Osteoblast (primary cell): ENCODE results near the gene PPP2R3B. TPM values are rescaled to one million over a fixed set of nuclear protein-coding genes. Genes with fewer than 3 reads are reported as not detected.
A peak's percentile ranks its signal among the peaks of the same experiment; 100 is the strongest.

Experiments
- DNase-seq: peaks from one replicate; pipeline ENCODE4 v3.0.0; 2011; ENCODE audit warnings: low spot score, mixed read lengths; ENCODE audit not compliant: insufficient read length; ENCODE audit errors: missing footprints
- H2AFZ ChIP-seq: 2 replicates; pipeline ENCODE4 v1.6.0; 2011; ENCODE audit warnings: mild to moderate bottlenecking, low read length
- H3K27ac ChIP-seq: 2 replicates; pipeline ENCODE4 v1.5.1; 2011; ENCODE audit warnings: mild to moderate bottlenecking, low read depth, low read length, moderate library complexity
- H3K27me3 ChIP-seq: 2 replicates; pipeline ENCODE4 v1.6.0; 2012; ENCODE audit warnings: mild to moderate bottlenecking, control low read depth, inconsistent platforms, low read length, moderate library complexity; ENCODE audit not compliant: insufficient read depth
- H3K36me3 ChIP-seq: 2 replicates; pipeline ENCODE4 v1.5.1; 2011; ENCODE audit warnings: mild to moderate bottlenecking, low read length, control low read depth, moderate library complexity; ENCODE audit not compliant: insufficient read depth
- H3K4me1 ChIP-seq: 2 replicates; pipeline ENCODE4 v1.5.1; 2011; ENCODE audit warnings: mild to moderate bottlenecking, low read length, control low read depth, moderate library complexity; ENCODE audit not compliant: insufficient read depth
- H3K4me2 ChIP-seq: 2 replicates; pipeline ENCODE4 v1.6.0; 2011; ENCODE audit warnings: mild to moderate bottlenecking, low read length; ENCODE audit not compliant: insufficient read depth
- H3K4me3 ChIP-seq: fragments of 200-600 bp; sonication (generic); 3 replicates; pipeline ENCODE4 v1.5.1; 2012; ENCODE audit warnings: mild to moderate bottlenecking, low read length, inconsistent platforms; ENCODE audit not compliant: insufficient read depth
- H3K79me2 ChIP-seq: 2 replicates; pipeline ENCODE4 v1.6.0; 2012; ENCODE audit warnings: mild to moderate bottlenecking, low read length, control low read depth, inconsistent platforms; ENCODE audit not compliant: insufficient read depth
- H3K9me3 ChIP-seq: 2 replicates; pipeline ENCODE4 v1.5.1; 2011; ENCODE audit warnings: low read depth, low read length, control low read depth
- H4K20me1 ChIP-seq: 2 replicates; pipeline ENCODE4 v1.6.0; 2012; ENCODE audit warnings: mild to moderate bottlenecking, low read length, control low read depth; ENCODE audit not compliant: insufficient read depth
- CTCF ChIP-seq: IDR thresholded peaks from 2 replicates; pipeline ENCODE4 v1.5.1; 2011; ENCODE audit warnings: mild to moderate bottlenecking, low read depth, low read length, moderate library complexity; ENCODE audit errors: extremely low read depth
- total RNA-seq: library from RNA; depleted of rRNA; stranded (reverse); fragments of >200 nt; gene quantifications from 2 replicates; pipeline ENCODE4 v1.2.3, GENCODE V29; 2012

The PPP2R3B gene
- total RNA-seq, 1 donor: 13.4 TPM

- H3K27ac ChIP-seq: no peak overlapping the region
- H3K4me3 ChIP-seq: no peak overlapping the region
- H3K4me1 ChIP-seq: peaks cover 3% of the 10 kb centered on the region
- no peaks in the 10 kb centered on the region for H3K27me3 ChIP-seq
- DNase-seq: no peak
- H2AFZ ChIP-seq: no peak overlapping the region
- H3K36me3 ChIP-seq: no peaks in the 10 kb centered on the region
- no peak overlapping the region for H3K4me2 ChIP-seq
- H3K9me3 ChIP-seq: no peaks in the 10 kb centered on the region
- no peak for TF ChIP-seq CTCF
- no peaks in the 10 kb centered on the region for H4K20me1 ChIP-seq
- H3K79me2 ChIP-seq: no peaks in the 10 kb centered on the region
Observed at GRCh38 chrX:410296-410695, 23.6 kb upstream of the PPP2R3B start.

GRCh38 chrX:405149-405548 lies 18.4 kb upstream of the PPP2R3B start:
- H3K9me3 ChIP-seq: no peaks in the 10 kb centered on the region
- no peaks in the 10 kb centered on the region for H3K36me3 ChIP-seq
- no peak overlapping the region for H3K4me3 ChIP-seq
- no peaks in the 10 kb centered on the region for H4K20me1 ChIP-seq
- H3K79me2 ChIP-seq: no peaks in the 10 kb centered on the region
- H3K4me1 ChIP-seq: no peaks in the 10 kb centered on the region
- no peak for DNase-seq
- H3K4me2 ChIP-seq: no peak overlapping the region
- no peak overlapping the region for H2AFZ ChIP-seq
- no peak overlapping the region for H3K27ac ChIP-seq
- TF ChIP-seq CTCF: no peak
- H3K27me3 ChIP-seq: no peaks in the 10 kb centered on the region

- Histone ChIP-seq H3K27ac (no peak overlapping the region), H3K27me3 (no peaks in the 10 kb centered on the region), H3K9me3 (no peaks in the 10 kb centered on the region), H3K4me3 (no peak overlapping the region), H3K4me2 (no peak overlapping the region), H2AFZ (no peak overlapping the region), H4K20me1 (no peaks in the 10 kb centered on the region), H3K79me2 (no peaks in the 10 kb centered on the region), H3K36me3 (no peaks in the 10 kb centered on the region), H3K4me1 (no peaks in the 10 kb centered on the region)
- no peak for TF ChIP-seq CTCF
- DNase-seq: peak; percentile 61
Observed at GRCh38 chrX:404656-405055, 17.9 kb upstream of the PPP2R3B start.

- Histone ChIP-seq H3K36me3 (no peaks in the 10 kb centered on the region), H3K79me2 (no peaks in the 10 kb centered on the region), H3K9me3 (no peaks in the 10 kb centered on the region), H3K4me1 (no peaks in the 10 kb centered on the region), H3K27ac (no peak overlapping the region), H2AFZ (no peak overlapping the region), H3K4me2 (no peak overlapping the region), H3K27me3 (no peaks in the 10 kb centered on the region), H3K4me3 (no peak overlapping the region), H4K20me1 (no peaks in the 10 kb centered on the region)
- no peak for TF ChIP-seq CTCF
- DNase-seq: peak; percentile 29
Observed at GRCh38 chrX:402857-403256, 16.1 kb upstream of the PPP2R3B start.
